Measurements from ENCODE around the gene LRCOL1. TPM values are rescaled to one million over a fixed set of nuclear protein-coding genes. Genes with fewer than 3 reads are reported as not detected.

The LRCOL1 gene
- total and polyA plus RNA-seq, 2 experiments from 2014 or later = 1.7 TPM; not detected in 1

DNA sequence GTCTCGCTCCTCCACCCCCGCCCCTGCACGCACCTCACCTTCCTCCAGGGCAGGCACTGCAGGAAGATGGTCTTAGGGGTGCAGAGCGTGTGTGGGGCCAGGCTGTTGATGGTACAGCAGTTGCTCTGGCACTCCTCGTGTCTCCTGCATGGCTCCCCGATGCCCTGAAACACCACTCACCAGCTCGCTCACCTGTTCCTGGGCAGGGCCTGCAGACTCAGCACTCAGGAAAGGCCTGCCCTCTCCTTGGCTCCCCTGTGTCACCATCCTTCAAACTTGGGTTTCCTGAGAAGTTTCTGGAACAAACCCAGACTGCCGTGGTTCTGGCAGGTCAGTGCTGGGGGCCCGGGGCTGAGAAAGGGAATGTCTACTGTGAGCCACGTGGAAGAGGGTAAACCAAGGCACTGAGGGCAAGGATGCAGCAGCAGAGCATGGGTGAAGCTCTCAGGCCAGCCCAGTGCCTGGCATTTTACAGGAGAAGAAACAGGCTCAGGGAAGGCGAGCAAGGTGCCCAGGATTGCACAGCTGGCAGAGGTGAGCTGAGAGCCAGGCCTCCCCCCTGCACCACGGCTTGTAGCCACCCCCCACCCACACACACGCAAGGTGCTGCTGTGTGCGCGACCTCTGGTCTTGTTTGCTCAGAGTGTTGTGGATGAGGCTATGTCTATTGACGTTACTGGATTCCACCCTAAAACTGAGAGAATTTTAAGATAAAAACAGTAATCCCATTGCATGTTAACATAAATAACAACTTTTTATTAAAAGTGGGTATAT is 5.5 kb downstream of the LRCOL1 start (continued):
- TF ChIP-seq ZNF462 (CRISPR knock-in tag; IDR thresholded peaks at IDR 0.05) (no peak), EZH2phosphoT487 (IDR thresholded peaks at IDR 0.05; ENCODE audit: unreplicated experiment) (no peak), STAT1 (IDR thresholded peaks at IDR 0.05; ENCODE audit: unreplicated experiment) (no peak), CREB1 (CRISPR knock-in tag; IDR thresholded peaks at IDR 0.05; ENCODE audit: low read depth) (no peak), JUNB (IDR thresholded peaks at IDR 0.05; ENCODE audit: unreplicated experiment) (no peak), EZH2 (IDR thresholded peaks at IDR 0.05; ENCODE audit: low read depth, unreplicated experiment) (no peak), ZNF331 (CRISPR knock-in tag; IDR thresholded peaks at IDR 0.05; ENCODE audit: low read depth) (no peak)

DNA sequence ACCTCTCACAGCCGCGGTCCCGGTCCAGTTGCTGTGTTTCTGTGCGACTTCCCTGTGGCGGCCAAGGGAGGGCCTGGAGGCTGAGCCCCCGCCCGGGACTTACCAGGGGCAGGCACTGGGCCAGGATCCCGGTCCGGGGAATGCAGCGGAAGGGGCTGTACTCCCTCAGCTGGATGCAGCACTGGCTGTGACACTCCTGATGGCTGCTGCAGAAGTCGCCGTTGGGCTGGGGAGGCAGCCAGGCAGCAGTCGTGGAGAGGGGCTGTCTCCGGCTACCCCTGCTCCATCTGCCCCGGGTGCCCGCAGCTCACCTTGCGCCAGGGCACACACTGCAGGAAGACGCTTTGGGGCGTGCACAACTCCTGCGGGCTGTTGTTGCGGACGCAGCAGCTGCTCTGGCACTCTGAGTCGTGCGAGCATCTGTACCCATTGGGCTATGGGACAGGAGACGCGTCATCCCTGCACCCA is 6.2 kb downstream of the LRCOL1 start:
- peaks cover 12% of the 10 kb centered on the region for H3K4me1 Mint-ChIP-seq
- H2AFZ ChIP-seq = no peak overlapping the region
- peaks cover 15% of the 10 kb centered on the region; the same call in 1 of the 2 replicates for H3F3A ChIP-seq (replicated peaks; ENCODE audit: low read depth)
- peaks cover 72% of the 10 kb centered on the region for H3K27me3 Mint-ChIP-seq (ENCODE audit: insufficient read depth, low read depth, poor library complexity)
- no peaks in the 10 kb centered on the region for H3K79me2 ChIP-seq (replicated peaks; ENCODE audit: insufficient read depth)
- ATAC-seq (peak; percentile 4; the same call in 2 of the 3 replicates), DNase-seq (ENCODE audit: low spot score) (no peak)
- no peak overlapping the region for H3K27ac ChIP-seq (ENCODE audit: low read depth)
- H3K9me3 Mint-ChIP-seq = no peaks in the 10 kb centered on the region
- H3K4me3 ChIP-seq = no peak overlapping the region
- H3K4me3 Mint-ChIP-seq = no peak overlapping the region
- no peaks in the 10 kb centered on the region for H3K36me3 Mint-ChIP-seq (ENCODE audit: low read depth)
- no peaks in the 10 kb centered on the region for H3K4me1 ChIP-seq (ENCODE audit: insufficient read depth)
- no peaks in the 10 kb centered on the region for H3K36me3 ChIP-seq (ENCODE audit: insufficient read depth)
- peaks cover 78% of the 10 kb centered on the region for H3K27me3 ChIP-seq (ENCODE audit: insufficient read depth)
- H3K9me2 ChIP-seq (ENCODE audit: insufficient read depth) = no peaks in the 10 kb centered on the region
- H3K4me2 ChIP-seq = no peak overlapping the region
- no peaks in the 10 kb centered on the region for H4K20me1 ChIP-seq (replicated peaks; ENCODE audit: insufficient read depth)
- no peak overlapping the region for H3K27ac Mint-ChIP-seq
- TF ChIP-seq, protein P1, sequence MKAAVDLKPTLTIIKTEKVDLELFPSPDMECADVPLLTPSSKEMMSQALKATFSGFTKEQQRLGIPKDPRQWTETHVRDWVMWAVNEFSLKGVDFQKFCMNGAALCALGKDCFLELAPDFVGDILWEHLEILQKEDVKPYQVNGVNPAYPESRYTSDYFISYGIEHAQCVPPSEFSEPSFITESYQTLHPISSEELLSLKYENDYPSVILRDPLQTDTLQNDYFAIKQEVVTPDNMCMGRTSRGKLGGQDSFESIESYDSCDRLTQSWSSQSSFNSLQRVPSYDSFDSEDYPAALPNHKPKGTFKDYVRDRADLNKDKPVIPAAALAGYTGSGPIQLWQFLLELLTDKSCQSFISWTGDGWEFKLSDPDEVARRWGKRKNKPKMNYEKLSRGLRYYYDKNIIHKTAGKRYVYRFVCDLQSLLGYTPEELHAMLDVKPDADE (IDR thresholded peaks at IDR 0.05) = no peak
- TF ChIP-seq JUNB (IDR thresholded peaks at IDR 0.05; ENCODE audit: unreplicated experiment) (no peak), NANOG (IDR thresholded peaks at IDR 0.05; ENCODE audit: borderline replicate concordance) (no peak)
